GM10266 (cell line): ENCODE results near the gene FBLN5.

Experiments
- DNase-seq: peaks from one replicate; pipeline ENCODE4 v3.0.0; 2012; ENCODE audit errors: extremely low spot score
- TF ChIP-seq, protein P1 (sequence below): IDR thresholded peaks from 2 replicates; pipeline ENCODE4 v1.5.1; 2012; ENCODE audit warnings: mild to moderate bottlenecking, low read depth; ENCODE audit not compliant: control insufficient read depth, insufficient read depth; ENCODE audit errors: missing control alignments

The FBLN5 gene

DNA sequence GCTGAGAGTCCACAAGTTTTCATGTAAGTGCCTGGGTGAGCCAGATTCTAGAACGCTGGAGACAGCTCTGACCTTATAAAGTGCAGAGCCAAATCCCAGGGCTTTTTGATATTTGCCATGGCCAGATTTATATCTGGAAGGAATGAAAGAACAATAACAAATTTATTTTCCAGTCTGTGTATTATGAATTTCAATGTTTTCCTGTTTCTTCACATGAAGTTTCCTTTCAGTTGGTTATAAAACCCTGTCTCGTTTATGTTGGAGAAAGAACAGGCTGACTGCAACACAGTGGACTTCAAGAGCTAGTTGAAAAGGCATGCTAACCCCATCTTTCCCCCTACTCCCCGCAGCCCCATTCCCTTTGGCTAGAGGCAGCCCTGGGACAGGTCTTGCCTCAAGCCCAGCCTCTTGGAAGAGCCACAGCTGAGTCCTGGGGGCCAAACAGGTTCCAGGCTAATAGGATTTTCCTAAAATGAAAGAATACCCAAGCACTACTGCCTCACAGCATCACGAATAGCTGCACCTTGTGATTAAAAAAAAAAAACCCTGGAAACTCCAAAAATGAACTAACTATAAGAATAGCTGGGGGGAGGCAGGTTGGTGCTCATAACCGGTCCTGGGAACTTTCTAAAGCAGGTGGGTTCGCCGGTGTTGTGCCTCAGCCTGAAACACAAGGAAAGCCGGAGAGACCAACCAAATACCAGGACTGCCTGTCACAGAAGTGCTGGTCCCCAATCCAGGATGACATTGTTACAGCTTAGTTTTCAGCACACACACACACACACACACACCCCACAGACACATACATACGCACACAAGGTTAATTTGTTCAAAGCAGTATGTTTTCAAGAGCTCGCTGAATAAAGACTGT, 1.5 kb downstream of the FBLN5 start:
- TF ChIP-seq, protein P1, sequence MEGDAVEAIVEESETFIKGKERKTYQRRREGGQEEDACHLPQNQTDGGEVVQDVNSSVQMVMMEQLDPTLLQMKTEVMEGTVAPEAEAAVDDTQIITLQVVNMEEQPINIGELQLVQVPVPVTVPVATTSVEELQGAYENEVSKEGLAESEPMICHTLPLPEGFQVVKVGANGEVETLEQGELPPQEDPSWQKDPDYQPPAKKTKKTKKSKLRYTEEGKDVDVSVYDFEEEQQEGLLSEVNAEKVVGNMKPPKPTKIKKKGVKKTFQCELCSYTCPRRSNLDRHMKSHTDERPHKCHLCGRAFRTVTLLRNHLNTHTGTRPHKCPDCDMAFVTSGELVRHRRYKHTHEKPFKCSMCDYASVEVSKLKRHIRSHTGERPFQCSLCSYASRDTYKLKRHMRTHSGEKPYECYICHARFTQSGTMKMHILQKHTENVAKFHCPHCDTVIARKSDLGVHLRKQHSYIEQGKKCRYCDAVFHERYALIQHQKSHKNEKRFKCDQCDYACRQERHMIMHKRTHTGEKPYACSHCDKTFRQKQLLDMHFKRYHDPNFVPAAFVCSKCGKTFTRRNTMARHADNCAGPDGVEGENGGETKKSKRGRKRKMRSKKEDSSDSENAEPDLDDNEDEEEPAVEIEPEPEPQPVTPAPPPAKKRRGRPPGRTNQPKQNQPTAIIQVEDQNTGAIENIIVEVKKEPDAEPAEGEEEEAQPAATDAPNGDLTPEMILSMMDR, result no peak
- no peak for DNase-seq

DNA sequence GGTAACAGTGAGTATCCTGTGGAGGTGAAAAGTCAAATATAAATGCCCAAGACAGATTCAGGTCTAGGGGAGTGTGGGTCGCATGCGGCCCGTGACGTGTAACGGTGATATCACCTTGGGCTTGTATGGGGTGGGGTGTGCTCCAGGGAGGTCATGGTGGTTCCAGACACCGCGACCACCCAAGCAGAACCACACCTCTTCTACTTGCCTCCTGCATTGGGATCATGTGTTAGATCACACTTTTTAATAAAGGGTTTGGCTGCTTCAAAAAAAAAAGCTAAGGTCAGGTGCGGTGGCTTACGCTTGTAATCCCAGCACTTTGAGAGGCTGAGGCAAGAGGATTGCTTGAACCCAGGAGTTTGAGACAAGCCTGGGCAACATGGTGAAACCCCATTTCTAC, 4.5 kb downstream of the FBLN5 start:
- no peak for DNase-seq

DNA sequence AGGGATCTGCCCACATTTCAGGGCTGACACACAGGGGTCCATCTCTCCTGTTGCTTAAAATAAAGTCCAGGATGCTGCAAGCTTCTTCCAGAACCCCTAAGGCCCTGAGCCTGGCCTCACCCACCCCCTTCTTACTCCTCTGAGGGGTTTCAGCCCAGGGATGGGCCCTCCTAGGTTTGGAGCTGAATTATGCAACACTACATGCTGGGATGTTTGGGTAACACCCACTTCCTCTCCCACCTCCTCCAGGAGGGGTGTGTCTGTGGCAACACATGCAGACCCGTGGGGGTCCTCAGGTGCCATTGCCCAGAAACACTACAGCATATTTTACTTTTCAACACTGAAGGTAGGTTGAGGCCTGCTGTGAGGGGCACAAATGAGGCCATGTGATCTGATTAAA, 5.4 kb downstream of the FBLN5 start:
- TF ChIP-seq, protein P1, result no peak
- no peak for DNase-seq

More for the DNA sequence above, 4.5 kb downstream of the FBLN5 start:
- TF ChIP-seq, protein P1, result no peak

DNA sequence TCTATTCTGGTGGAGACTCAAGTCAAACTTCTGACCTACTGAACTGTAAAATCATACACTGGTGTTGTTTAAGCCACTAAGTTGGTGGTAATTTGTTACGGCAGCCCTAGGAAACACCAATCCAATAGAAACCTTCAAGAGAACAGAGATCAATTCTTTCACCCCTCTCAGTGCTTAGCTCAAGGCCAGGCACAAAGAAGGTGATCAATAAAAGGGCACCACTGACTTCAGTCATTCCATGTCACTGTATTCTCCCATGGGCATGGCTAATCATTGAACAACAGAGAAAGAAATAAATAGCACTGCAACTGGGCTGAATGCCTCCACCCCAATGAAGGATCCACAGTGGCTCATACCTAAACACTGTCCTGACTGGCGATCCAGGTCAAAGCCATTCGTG, 7.3 kb downstream of the FBLN5 start:
- TF ChIP-seq, protein P1, result no peak
- DNase-seq, result no peak

DNA sequence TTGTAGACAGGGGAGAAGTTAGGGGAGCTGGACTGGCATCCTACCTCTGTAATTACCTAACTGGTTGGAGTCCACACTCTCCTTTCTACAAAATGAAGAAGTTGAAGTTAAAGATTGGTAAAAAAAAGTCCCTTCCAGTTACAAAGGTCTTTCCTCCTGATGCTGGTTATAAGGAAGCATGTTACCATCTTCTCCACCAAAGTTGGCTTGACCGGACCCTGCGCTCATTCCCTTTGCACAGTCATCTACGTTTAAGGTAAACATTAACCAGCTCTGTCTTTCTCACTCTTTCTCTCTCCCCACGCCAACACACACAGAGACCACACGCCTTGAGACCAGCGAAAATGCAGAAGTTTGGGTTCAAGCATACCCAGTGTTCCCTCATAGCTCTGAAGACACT, 11.9 kb downstream of the FBLN5 start:
- TF ChIP-seq, protein P1, result no peak
- DNase-seq, result no peak

DNA sequence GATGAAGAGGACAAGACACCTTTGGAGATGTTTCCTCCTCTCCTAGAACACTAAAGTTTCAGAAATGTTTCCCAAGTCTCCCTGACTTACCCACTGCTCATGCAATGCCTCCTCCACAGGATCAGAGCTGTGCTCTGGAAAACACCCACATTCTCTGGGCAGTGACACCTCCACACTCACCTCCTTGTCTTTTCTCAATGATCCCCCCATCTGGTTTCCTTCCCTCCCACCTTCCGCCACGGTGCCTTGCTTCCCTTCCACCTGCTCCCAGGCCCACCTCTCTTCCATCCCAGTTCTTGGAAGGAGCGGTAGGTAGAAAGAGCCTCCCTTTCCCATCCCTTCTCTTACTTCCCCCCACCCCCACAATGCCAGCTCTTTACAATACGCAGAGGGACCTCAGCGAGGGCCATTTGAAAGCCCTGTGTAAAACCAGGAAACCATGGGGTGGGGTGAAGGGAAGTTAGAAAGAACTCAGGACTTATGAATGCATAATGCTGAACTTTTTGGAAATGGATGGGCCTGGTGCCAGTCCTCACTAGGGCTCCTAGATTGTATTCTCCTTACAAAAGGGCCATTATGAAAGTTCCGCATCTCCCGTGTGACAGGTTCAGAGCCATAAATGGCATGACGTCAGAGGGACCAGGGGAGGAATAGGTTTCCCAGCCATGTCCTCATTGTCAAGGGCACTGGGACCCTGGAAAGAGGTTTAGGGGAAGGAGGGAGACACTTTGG, 12.8 kb downstream of the FBLN5 start:
- DNase-seq, result no peak
- TF ChIP-seq, protein P1, result no peak

DNA sequence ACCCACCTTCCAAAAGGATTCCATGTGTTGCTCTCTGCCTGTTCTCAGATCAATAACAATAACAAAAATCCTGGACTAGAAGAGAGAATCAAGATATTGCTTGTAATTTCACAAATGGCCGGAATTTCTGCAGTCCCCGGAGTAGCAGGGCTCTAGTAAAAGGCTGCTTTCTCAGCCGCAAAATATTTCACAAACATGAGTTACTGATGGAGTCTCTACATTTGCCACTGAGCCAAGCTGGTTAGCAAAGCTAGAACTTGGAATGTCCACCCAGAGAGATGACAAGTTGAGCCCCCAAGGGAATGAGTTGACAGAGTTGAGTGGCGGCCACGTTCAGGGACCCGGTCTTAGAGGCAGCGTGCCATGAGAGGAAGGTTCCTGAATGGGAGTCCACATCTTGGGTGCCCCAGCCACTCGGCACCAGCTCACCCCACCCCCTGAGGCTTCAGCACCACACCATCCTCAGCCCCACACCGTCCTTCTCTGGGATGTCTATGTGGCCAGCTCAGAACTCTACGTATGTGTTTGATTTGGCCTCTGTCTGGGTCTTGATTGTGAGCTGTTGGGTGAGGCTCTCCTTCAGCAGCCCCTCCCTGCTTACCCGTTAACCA, 15.9 kb downstream of the FBLN5 start:
- DNase-seq, result no peak
- TF ChIP-seq, protein P1, result no peak
